ENCODE measurements around the gene TGFBR2. TPM values are rescaled to one million over a fixed set of nuclear protein-coding genes. Genes with fewer than 3 reads are reported as not detected.

TGFBR2 gene
- total and polyA plus RNA-seq, 2 experiments from 2014 or later: 42.2 to 52.8 TPM

GRCh38 chr3:30682434-30683155 lies 76.2 kb downstream of the TGFBR2 start:
- no peak overlapping the region for H3K27ac ChIP-seq
- peaks cover 6% of the 10 kb centered on the region for H3K4me1 ChIP-seq (ENCODE audit: insufficient read depth)
- peaks cover 14% of the 10 kb centered on the region for H3K79me2 ChIP-seq
- WGBS (ENCODE audit: low lambda C conversion rate, missing lambda C conversion rate): 97% methylated on average over 1 of the region's 1 CpG
- H3K4me3 ChIP-seq: no peak overlapping the region
- no peaks in the 10 kb centered on the region for H3K27me3 ChIP-seq
- H2AFZ ChIP-seq: no peak overlapping the region
- H3K9me3 ChIP-seq (ENCODE audit: low read depth): no peaks in the 10 kb centered on the region
- no peaks in the 10 kb centered on the region for H3K9me2 ChIP-seq (replicated peaks; ENCODE audit: insufficient read depth)
- no peak overlapping the region for H3K4me2 ChIP-seq
- H4K20me1 ChIP-seq (ENCODE audit: insufficient read depth, poor library complexity, severe bottlenecking): no peaks in the 10 kb centered on the region
- TF ChIP-seq CTCF (IDR thresholded peaks at IDR 0.05; ENCODE audit: poor library complexity): no peak
- no peak for TF ChIP-seq EZH2 (IDR thresholded peaks at IDR 0.05; ENCODE audit: borderline replicate concordance)
- no peak for TF ChIP-seq EZH2phosphoT487 (IDR thresholded peaks at IDR 0.05; ENCODE audit: low read depth, severe bottlenecking, unreplicated experiment)
- DNase-seq (ENCODE audit: low spot score): no peak
- no peaks in the 10 kb centered on the region for H3K36me3 ChIP-seq (replicated peaks; ENCODE audit: insufficient read depth, low read depth)

- no peaks in the 10 kb centered on the region for H4K20me1 ChIP-seq (ENCODE audit: insufficient read depth, poor library complexity, severe bottlenecking)
- H3K4me1 ChIP-seq (ENCODE audit: insufficient read depth): peaks cover 16% of the 10 kb centered on the region
- H3K4me3 ChIP-seq: no peak overlapping the region
- no peaks in the 10 kb centered on the region for H3K9me3 ChIP-seq (ENCODE audit: low read depth)
- no peaks in the 10 kb centered on the region for H3K27me3 ChIP-seq
- WGBS (ENCODE audit: low lambda C conversion rate, missing lambda C conversion rate): 83% methylated on average over 3 of the region's 3 CpGs
- peaks cover 12% of the 10 kb centered on the region for H3K79me2 ChIP-seq
- no peak overlapping the region for H3K27ac ChIP-seq
- TF ChIP-seq EZH2phosphoT487 (IDR thresholded peaks at IDR 0.05; ENCODE audit: low read depth, severe bottlenecking, unreplicated experiment): no peak
- TF ChIP-seq EZH2 (IDR thresholded peaks at IDR 0.05; ENCODE audit: borderline replicate concordance): no peak
- TF ChIP-seq CTCF (IDR thresholded peaks at IDR 0.05; ENCODE audit: poor library complexity): no peak
- no peaks in the 10 kb centered on the region for H3K36me3 ChIP-seq (replicated peaks; ENCODE audit: insufficient read depth, low read depth)
- H2AFZ ChIP-seq: no peak overlapping the region
- no peak overlapping the region for H3K4me2 ChIP-seq
- no peak for DNase-seq (ENCODE audit: low spot score)
- H3K9me2 ChIP-seq (replicated peaks; ENCODE audit: insufficient read depth): no peaks in the 10 kb centered on the region
Observed at GRCh38 chr3:30683769-30684168, 77.4 kb downstream of the TGFBR2 start.

GRCh38 chr3:30684356-30684755 lies 78.0 kb downstream of the TGFBR2 start:
- no peak for DNase-seq (ENCODE audit: low spot score)
- Histone ChIP-seq H4K20me1 (ENCODE audit: insufficient read depth, poor library complexity, severe bottlenecking) (no peaks in the 10 kb centered on the region), H3K36me3 (replicated peaks; ENCODE audit: insufficient read depth, low read depth) (no peaks in the 10 kb centered on the region), H3K4me1 (ENCODE audit: insufficient read depth) (peaks cover 22% of the 10 kb centered on the region), H3K9me3 (ENCODE audit: low read depth) (no peaks in the 10 kb centered on the region), H3K4me2 (no peak overlapping the region), H3K9me2 (replicated peaks; ENCODE audit: insufficient read depth) (no peaks in the 10 kb centered on the region), H3K27me3 (no peaks in the 10 kb centered on the region), H2AFZ (no peak overlapping the region), H3K4me3 (no peak overlapping the region), H3K27ac (no peak overlapping the region), H3K79me2 (peaks cover 12% of the 10 kb centered on the region)
- WGBS (ENCODE audit: low lambda C conversion rate, missing lambda C conversion rate): 65% methylated on average over 3 of the region's 3 CpGs
- TF ChIP-seq EZH2phosphoT487 (IDR thresholded peaks at IDR 0.05; ENCODE audit: low read depth, severe bottlenecking, unreplicated experiment): no peak
- no peak for TF ChIP-seq CTCF (IDR thresholded peaks at IDR 0.05; ENCODE audit: poor library complexity)
- TF ChIP-seq EZH2 (IDR thresholded peaks at IDR 0.05; ENCODE audit: borderline replicate concordance): no peak
